HepG2 (cell line): ENCODE results near the gene SNRPD2. TPM values are rescaled to one million over a fixed set of nuclear protein-coding genes. Genes with fewer than 3 reads are reported as not detected.

Experiments
- NR2F1 ChIP-seq, 2 experiments: fragments of 450-650 bp in 1 of 2; formaldehyde crosslinking in 1 of 2; IDR thresholded peaks; 2 replicates each; pipeline versions ENCODE4 v1.5.0 to v1.6.1; 2016 to 2020; ENCODE audit warnings: mild to moderate bottlenecking in 1 of 2, missing compliant biosample characterization in 1 of 2, missing genetic modification reagents in 1 of 2, moderate library complexity in 1 of 2
- polyA plus RNA-seq, 8 experiments: library from polyadenylated mRNA; depleted of rRNA in 3 of 8; stranded (reverse) in 7 of 8; unstranded in 1 of 8; fragments of >200 nt; fragmentation: Illumina TruSeq in 4 of 8; extraction: Trizol in 4 of 8; gene quantifications; 2 replicates each; pipeline versions ENCODE4 v1.2.1 to v1.2.3, GENCODE V29; 2011 to 2016; ENCODE audit warnings: low read depth in 4 of 8, missing spikeins in 1 of 8, mixed read lengths in 1 of 8; ENCODE audit not compliant: insufficient read depth in 1 of 8
- total RNA-seq, 5 experiments: library from RNA; depleted of rRNA; stranded (reverse); fragments of >200 nt; fragmentation: Illumina TruSeq; extraction: Trizol; gene quantifications; 2 replicates each; pipeline ENCODE4 v1.2.3, GENCODE V29; 2016; ENCODE audit warnings: low read depth in 1 of 5
- TF ChIP-seq, protein P1 (sequence below), 2 experiments: sonication (generic) in 1 of 2; formaldehyde crosslinking in 1 of 2; IDR thresholded peaks; 2 replicates each; pipeline versions ENCODE4 v1.6.1 to v1.9.0; 2014 to 2022; ENCODE audit warnings: antibody characterized with exemption in 1 of 2, borderline replicate concordance in 1 of 2, inconsistent platforms in 1 of 2, low read depth in 1 of 2, missing genetic modification reagents in 1 of 2
- TF ChIP-seq, protein P2 (sequence below), 2 experiments: sonication (generic) in 1 of 2; formaldehyde crosslinking in 1 of 2; IDR thresholded peaks; 2 replicates each; pipeline versions ENCODE4 v1.4.0 to v1.6.1; 2018 to 2020; ENCODE audit warnings: missing genetic modification reagents in 2 of 2, borderline replicate concordance in 1 of 2, low read depth in 1 of 2, mild to moderate bottlenecking in 1 of 2, missing biosample characterization in 1 of 2

SNRPD2 gene
- total and polyA plus RNA-seq, 2 of the 13 experiments (the other 11 are each of a cell fraction or from before 2014, with no cell fraction given), result 299 to 485 TPM

DNA sequence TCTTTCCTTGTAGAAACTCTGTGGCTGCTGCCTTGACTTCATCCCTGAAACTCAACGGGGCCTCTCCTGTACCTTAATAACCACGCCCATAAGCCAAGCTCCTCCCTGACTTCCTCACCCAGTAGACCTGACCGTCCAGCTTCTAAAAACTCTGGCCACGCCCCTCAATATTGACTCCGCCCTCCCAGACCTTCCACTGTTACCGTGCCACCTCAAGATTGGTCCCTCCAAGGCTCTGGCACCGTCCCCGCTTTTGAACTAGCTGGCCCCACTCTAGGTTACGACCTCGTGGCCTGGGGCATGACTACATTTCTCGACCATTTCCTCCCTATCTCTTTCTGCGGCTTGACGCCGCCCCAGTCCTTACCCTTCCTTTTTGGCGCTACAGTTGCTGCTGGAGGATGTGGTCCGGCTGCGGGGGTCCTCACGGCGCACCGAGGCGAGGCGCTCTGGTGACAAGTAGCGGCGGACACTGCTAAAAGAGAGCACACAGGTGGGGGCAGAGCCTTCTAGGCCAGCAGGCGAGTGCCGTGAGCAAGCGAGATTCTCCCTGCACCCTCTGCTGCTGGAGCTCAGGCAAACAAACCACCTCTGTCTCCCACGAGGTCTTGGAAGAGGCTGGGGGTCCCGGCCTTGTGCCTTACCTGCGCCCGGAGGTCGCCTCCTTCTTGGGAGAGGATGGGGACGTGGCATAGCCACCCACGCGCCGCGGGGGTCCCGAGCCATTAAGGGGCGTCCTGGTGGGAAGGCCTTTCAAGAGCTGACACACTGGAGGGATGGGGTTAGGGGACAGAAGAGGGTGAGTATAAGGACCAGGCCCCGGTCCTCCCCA is 50.3 kb downstream of the SNRPD2 start (continued):
- TF ChIP-seq, protein P1, sequence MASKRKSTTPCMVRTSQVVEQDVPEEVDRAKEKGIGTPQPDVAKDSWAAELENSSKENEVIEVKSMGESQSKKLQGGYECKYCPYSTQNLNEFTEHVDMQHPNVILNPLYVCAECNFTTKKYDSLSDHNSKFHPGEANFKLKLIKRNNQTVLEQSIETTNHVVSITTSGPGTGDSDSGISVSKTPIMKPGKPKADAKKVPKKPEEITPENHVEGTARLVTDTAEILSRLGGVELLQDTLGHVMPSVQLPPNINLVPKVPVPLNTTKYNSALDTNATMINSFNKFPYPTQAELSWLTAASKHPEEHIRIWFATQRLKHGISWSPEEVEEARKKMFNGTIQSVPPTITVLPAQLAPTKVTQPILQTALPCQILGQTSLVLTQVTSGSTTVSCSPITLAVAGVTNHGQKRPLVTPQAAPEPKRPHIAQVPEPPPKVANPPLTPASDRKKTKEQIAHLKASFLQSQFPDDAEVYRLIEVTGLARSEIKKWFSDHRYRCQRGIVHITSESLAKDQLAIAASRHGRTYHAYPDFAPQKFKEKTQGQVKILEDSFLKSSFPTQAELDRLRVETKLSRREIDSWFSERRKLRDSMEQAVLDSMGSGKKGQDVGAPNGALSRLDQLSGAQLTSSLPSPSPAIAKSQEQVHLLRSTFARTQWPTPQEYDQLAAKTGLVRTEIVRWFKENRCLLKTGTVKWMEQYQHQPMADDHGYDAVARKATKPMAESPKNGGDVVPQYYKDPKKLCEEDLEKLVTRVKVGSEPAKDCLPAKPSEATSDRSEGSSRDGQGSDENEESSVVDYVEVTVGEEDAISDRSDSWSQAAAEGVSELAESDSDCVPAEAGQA (IDR thresholded peaks at IDR 0.05; ENCODE audit: low read depth), result no peak
- TF ChIP-seq, protein P1 (CRISPR knock-in tag; IDR thresholded peaks at IDR 0.05; ENCODE audit: borderline replicate concordance), result no peak
- no peak; a peak in 1 of 4 replicates for TF ChIP-seq NR2F1 (CRISPR knock-in tag; IDR thresholded peaks at IDR 0.05)
- TF ChIP-seq, protein P2, sequence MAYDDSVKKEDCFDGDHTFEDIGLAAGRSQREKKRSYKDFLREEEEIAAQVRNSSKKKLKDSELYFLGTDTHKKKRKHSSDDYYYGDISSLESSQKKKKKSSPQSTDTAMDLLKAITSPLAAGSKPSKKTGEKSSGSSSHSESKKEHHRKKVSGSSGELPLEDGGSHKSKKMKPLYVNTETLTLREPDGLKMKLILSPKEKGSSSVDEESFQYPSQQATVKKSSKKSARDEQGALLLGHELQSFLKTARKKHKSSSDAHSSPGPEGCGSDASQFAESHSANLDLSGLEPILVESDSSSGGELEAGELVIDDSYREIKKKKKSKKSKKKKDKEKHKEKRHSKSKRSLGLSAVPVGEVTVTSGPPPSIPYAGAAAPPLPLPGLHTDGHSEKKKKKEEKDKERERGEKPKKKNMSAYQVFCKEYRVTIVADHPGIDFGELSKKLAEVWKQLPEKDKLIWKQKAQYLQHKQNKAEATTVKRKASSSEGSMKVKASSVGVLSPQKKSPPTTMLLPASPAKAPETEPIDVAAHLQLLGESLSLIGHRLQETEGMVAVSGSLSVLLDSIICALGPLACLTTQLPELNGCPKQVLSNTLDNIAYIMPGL (CRISPR knock-in tag; IDR thresholded peaks at IDR 0.05; ENCODE audit: borderline replicate concordance in 1 of 2, low read depth in 1 of 2), result peak; percentile 40 to 59
